Germinal center (tissue), 1 donor: ENCODE results near the gene SEZ6L2.
"Not testable (repeated sequence)": the region's sequence is repeated elsewhere in the genome, so short reads cannot be mapped to it uniquely, and the experiment has no call there.

Experiments
- DNase-seq: peaks from one replicate; pipeline ENCODE4 v3.0.0; 2012; ENCODE audit warnings: mixed read lengths, low spot score

SEZ6L2 gene

DNA sequence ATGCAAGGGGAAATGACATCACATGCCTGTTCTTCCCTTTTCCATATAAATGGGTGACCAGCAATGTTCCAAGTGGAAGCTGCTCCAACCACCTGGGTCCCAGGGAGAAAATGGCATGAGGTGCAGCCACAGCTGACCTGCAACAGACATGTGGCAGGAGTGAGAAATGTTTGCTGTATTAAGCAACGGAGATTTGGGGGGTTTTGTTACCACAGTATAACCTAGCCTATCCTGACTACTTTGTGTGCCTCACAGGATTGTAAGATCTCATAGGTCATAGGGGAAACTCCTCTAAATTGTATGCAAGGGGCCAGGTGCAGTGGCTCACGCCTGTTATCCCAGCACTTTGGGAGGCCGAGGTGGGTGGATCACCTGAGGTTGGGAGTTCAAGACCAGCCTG is 48.4 kb downstream of the SEZ6L2 start:
- no peak for DNase-seq

DNA sequence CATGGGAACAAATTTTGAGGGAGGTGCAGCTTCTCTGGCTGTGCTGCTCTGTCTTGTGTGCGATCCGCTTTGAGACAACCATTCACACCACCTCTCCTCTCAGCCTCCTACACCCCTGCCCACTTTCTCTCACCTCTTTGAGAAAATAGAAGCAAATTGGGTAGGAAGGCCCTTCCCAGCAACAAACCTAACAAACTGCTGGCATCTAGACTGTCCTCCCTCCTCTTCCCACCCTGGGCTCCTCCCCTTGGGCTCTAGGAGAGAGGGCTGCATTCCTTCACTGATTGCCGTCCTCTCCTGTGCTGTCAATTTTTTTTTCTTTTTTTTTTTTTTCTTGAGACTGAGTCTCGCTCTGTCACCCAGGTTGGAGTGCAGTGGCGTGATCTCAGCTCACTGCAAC is 49.8 kb downstream of the SEZ6L2 start:
- no peak for DNase-seq

GRCh38 chr16:29848420-29849297 is 50.7 kb downstream of the SEZ6L2 start:
- DNase-seq = peak; percentile 81

- no peak for DNase-seq
Measured at GRCh38 chr16:29845656-29846055, 53.7 kb downstream of the SEZ6L2 start.

- no peak for DNase-seq
Measured at GRCh38 chr16:29844575-29845331, 54.6 kb downstream of the SEZ6L2 start.

DNA sequence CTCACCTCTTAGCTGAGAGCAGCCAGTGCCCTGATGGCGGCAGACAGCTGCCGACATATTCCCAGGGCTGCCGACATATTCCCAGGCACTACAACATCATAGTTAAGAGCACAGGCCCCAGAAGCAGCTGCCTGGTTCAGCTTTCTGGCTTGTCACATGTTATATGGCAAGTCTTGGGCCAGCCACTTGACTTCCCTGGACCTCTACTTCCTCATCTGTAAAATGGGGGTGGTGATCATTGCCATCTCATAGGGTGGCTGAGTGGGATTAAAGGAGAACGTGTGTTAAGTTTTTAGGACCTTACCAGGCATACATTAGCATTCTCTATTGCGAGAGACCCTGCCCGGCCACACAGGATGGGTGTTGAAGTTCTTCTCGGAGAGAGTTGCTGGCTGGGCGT is 55.4 kb downstream of the SEZ6L2 start:
- DNase-seq = no peak

- DNase-seq = no peak
Measured at GRCh38 chr16:29842732-29843346, 56.5 kb downstream of the SEZ6L2 start.

DNA sequence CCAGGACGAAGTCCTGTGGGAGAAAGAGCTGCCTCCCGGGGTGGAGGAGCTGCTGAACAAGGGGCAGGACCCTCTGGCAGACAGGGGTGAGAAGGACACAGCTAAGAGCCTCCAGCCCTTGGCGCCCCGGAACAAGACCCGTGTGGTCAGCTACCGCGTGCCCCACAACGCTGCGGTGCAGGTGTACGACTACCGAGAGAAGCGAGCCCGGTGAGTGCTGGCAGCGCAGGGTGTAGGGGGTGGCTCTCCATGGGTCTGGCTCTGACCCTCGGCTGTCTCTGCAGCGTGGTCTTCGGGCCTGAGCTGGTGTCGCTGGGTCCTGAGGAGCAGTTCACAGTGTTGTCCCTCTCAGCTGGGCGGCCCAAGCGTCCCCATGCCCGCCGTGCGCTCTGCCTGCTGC is 57.7 kb downstream of the SEZ6L2 start:
- no peak for DNase-seq

DNA sequence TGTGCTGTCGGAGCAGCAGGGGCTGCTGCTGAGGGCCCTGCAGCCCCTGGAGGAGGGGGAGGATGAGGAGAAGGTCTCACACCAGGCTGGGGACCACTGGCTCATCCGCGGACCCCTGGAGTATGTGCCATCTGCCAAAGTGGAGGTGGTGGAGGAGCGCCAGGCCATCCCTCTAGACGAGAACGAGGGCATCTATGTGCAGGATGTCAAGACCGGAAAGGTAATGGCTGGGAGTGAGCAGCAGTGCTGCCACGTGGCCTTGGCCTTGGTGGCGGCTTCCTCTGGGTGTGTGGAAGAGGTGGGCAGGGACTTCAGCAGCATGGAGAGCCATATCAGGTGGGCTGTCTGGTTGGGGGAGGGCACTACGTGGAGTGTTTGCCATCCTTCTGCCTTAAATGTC is 59.1 kb downstream of the SEZ6L2 start:
- no peak for DNase-seq

GRCh38 chr16:29839822-29840221 is 59.5 kb downstream of the SEZ6L2 start:
- no peak for DNase-seq

- no peak for DNase-seq
Measured at GRCh38 chr16:29837841-29838240, 61.5 kb downstream of the SEZ6L2 start.

- DNase-seq = no peak
Measured at GRCh38 chr16:29836623-29837022, 62.7 kb downstream of the SEZ6L2 start.

GRCh38 chr16:29835926-29836325 is 63.4 kb downstream of the SEZ6L2 start:
- DNase-seq = no peak

GRCh38 chr16:29834079-29834478 is 65.3 kb downstream of the SEZ6L2 start:
- no peak for DNase-seq

DNA sequence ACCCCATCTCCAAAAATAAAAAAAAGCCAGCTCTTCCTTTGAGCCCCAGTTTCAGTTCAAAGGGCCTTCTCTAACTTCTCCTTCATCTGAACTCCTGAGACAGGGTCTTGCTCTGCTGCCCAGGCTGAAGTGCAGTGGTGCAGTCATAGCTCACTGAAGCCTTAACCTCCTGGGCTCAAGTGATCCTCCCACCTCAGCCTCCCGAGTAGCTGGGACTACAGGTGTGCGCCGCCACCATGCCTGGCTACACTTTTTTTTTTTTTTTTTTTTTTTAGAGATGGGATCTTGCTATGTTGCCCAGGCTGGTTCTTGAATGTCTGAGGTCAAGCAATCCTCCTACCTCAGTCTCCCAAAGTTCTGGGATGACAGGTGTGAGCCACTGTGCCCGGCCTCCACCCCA is 66.1 kb downstream of the SEZ6L2 start:
- DNase-seq = not testable (repeated sequence)

DNA sequence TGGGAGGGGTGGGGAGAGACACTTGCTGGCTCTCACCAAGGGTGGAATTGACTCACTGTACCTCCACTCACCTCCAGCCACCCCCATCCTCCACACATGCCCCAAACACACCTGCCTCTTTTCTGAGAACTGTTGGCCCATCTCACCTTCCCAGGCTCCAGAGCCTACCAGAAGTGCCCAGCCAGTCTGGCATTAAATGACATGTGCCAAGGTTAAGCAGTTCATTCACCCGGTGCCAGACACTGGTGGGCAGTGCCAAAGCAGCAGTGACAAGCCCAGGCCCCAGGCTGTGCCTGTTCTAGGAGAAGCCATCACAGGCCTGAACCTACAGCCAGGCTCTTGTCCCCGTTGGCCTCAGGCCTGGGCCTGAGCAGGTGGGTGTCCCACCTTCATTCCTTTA is 67.9 kb downstream of the SEZ6L2 start:
- no peak for DNase-seq

GRCh38 chr16:29830774-29831173 is 68.6 kb downstream of the SEZ6L2 start:
- no peak for DNase-seq

DNA sequence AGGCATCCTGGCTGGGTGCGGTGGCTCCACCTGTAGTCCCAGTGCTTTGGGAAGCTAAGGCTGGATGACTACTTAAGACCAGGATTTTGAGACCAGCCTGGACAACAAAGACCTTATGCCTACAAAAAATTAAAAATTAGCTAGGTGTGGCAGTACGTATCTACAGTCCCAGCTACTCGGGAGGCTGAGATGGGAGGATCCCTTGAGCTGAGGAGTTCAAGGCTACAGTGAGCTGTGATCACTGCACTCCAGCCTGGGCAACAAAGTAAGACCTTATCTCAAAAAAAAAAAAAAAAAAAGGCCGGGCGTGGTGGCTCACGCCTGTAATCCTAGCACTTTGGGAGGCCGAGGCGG is 73.0 kb downstream of the SEZ6L2 start:
- no peak for DNase-seq

- no peak for DNase-seq
Measured at GRCh38 chr16:29825145-29826044, 74.0 kb downstream of the SEZ6L2 start.

GRCh38 chr16:29824589-29825144 is 74.7 kb downstream of the SEZ6L2 start:
- DNase-seq = no peak

DNA sequence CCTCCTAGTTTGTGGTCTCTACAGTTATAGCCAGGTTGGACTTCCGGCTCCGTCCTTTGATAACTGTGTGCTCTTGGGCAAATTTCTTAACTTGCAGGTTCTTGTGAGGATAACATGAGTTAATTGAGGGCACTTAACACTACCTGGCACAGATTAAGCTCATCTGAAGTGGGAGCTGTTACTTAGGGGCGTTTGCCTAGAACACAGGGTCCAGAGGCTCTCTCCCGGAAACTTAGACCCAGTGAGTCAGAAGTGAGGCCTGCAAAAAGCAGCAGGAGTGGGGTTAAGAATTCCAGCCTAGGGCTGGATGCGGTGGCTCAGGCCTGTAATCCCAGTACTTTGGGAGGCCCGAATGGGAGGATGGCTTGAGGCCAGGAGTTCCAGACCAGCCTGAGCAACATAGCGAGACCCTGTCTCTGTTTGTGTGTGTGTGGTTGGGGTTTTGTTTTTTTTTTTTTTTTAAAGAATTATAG is 77.7 kb downstream of the SEZ6L2 start:
- no peak for DNase-seq
